ENCODE measurements around the gene PDCD1. TPM values are rescaled to one million over a fixed set of nuclear protein-coding genes. Genes with fewer than 3 reads are reported as not detected.

The PDCD1 gene
- total and polyA plus RNA-seq, 7 donors: 0.14 to 3.2 (median 0.67) TPM; not detected in 3

DNA sequence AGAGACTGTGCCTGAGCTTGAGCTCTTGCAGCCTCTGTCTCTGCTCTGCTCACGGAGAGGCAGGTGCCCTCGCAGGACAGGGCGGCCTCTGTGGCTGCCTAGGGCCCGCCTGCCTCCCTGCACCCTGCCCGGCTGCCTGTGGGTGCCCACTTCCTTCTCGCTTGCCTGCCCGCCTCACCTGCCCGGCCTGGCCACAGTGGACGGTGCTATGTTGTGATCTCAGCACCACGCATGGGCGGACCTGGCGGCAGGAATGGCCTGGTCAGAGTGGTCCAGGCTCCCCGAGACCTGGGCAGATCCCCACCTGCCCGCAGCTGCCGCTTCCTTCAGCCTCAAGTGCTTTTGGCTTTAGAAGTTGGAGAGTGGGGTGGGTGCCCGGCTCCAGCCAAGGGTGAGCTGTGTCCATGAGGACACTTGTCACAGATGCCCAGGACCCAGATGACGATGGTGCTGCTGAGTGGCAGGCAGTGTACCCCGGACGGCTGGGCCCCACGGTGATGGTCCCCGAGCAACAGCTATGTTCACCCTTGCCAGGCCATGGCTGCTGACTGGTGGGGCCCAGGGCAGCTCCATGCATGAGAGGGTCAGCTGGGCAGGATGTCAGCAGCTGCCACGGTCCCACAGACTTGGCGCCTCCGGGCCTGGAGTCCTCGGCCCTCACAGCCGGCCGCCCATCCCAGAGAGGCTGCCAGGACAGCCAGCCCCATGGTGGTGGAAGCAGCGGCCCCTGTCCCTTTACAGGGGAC is 36.2 kb upstream of the PDCD1 start:
- Histone ChIP-seq H3K27ac (no peak overlapping the region), H3K4me1 (peaks cover 0 to 7% (median 3%) of the 10 kb centered on the region in 4 donors), H3K36me3 (no peaks in the 10 kb centered on the region), H3K9me3 (no peaks in the 10 kb centered on the region), H3K4me3 (no peak overlapping the region), H3K27me3 (no peaks in the 10 kb centered on the region)
- TF ChIP-seq EP300 (IDR thresholded peaks at IDR 0.05) (no peak), POLR2A (IDR thresholded peaks at IDR 0.05) (no peak), POLR2AphosphoS5 (IDR thresholded peaks at IDR 0.05) (no peak)
- TF ChIP-seq, protein P1, sequence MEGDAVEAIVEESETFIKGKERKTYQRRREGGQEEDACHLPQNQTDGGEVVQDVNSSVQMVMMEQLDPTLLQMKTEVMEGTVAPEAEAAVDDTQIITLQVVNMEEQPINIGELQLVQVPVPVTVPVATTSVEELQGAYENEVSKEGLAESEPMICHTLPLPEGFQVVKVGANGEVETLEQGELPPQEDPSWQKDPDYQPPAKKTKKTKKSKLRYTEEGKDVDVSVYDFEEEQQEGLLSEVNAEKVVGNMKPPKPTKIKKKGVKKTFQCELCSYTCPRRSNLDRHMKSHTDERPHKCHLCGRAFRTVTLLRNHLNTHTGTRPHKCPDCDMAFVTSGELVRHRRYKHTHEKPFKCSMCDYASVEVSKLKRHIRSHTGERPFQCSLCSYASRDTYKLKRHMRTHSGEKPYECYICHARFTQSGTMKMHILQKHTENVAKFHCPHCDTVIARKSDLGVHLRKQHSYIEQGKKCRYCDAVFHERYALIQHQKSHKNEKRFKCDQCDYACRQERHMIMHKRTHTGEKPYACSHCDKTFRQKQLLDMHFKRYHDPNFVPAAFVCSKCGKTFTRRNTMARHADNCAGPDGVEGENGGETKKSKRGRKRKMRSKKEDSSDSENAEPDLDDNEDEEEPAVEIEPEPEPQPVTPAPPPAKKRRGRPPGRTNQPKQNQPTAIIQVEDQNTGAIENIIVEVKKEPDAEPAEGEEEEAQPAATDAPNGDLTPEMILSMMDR (IDR thresholded peaks at IDR 0.05): no peak
- WGBS, 2 donors: 92 to 93% methylated on average over 28 of the region's 28 CpGs
- intact Hi-C loops (cut with DNase I): no loop called here
- DNase-seq: no peak

DNA sequence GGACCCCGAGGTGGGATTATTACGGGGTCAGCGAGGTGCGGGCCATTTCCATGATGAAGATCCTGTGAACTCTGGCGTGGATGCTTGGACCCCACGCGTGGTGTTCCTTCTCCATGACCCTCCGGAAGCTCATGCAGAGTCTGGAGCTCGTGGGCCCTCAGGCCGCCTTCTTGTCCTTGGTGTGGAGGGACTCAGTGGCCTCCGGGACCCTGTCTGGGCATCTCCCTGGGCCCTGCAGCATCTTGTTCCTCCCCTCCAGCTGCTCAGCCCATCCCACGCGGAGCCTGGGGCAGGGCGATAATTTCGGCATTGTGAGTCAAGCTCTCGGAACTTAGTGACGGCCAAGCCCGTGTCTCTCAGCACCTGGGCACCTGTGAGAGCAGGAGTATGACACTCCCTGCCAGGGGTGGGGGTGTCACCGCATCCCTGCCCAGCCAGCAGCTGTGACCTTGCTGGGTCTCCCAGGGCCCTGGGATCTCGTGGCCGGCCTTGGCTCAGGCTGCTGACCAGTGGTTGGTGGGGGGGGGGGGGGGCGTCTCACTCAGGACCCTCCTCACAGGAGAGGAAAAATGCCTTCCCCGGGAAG is 35.5 kb upstream of the PDCD1 start:
- no peak for DNase-seq

DNA sequence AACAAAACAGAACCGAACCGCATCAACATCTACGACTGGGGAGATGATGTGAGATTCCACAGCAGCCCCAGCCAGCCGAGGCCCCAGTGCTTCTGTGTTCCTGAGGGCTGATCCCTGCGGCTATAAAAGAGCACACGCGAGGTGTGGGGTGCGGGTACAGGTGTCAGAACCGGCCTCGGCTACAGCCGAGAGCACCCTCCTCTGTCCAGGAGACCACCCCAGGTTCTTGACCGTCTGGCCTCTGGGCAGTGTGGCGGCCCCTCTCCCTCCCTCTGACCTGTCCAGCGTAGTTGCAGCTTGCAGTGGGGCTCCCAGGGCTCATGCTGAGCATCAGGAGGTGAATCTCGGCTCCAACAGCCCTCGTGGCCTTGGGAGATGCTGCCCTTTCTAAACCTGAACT is 34.6 kb upstream of the PDCD1 start:
- TF ChIP-seq POLR2A (IDR thresholded peaks at IDR 0.05) (no peak), EP300 (IDR thresholded peaks at IDR 0.05) (no peak), POLR2AphosphoS5 (IDR thresholded peaks at IDR 0.05) (no peak)
- TF ChIP-seq, protein P1 (IDR thresholded peaks at IDR 0.05): no peak
- Histone ChIP-seq H3K36me3 (no peaks in the 10 kb centered on the region), H3K27ac (no peak overlapping the region), H3K4me3 (no peak overlapping the region), H3K4me1 (peaks cover 0 to 7% (median 0%) of the 10 kb centered on the region in 4 donors), H3K27me3 (no peaks in the 10 kb centered on the region), H3K9me3 (no peaks in the 10 kb centered on the region)
- WGBS, 2 donors: 91 to 94% methylated on average over 16 of the region's 16 CpGs
- DNase-seq: no peak
- intact Hi-C loops (cut with DNase I): no loop called here

More for the DNA sequence above, 35.5 kb upstream of the PDCD1 start:
- TF ChIP-seq, protein P1 (IDR thresholded peaks at IDR 0.05): no peak
- no peak for TF ChIP-seq EP300 (IDR thresholded peaks at IDR 0.05)
- Histone ChIP-seq H3K36me3 (no peaks in the 10 kb centered on the region), H3K4me3 (no peak overlapping the region), H3K27ac (no peak overlapping the region), H3K4me1 (peaks cover 0 to 7% (median 3%) of the 10 kb centered on the region in 4 donors), H3K9me3 (no peaks in the 10 kb centered on the region), H3K27me3 (no peaks in the 10 kb centered on the region)
- intact Hi-C loops (cut with DNase I): no loop called here
- WGBS, 2 donors: 78 to 89% methylated on average over 23 of the region's 23 CpGs

DNA sequence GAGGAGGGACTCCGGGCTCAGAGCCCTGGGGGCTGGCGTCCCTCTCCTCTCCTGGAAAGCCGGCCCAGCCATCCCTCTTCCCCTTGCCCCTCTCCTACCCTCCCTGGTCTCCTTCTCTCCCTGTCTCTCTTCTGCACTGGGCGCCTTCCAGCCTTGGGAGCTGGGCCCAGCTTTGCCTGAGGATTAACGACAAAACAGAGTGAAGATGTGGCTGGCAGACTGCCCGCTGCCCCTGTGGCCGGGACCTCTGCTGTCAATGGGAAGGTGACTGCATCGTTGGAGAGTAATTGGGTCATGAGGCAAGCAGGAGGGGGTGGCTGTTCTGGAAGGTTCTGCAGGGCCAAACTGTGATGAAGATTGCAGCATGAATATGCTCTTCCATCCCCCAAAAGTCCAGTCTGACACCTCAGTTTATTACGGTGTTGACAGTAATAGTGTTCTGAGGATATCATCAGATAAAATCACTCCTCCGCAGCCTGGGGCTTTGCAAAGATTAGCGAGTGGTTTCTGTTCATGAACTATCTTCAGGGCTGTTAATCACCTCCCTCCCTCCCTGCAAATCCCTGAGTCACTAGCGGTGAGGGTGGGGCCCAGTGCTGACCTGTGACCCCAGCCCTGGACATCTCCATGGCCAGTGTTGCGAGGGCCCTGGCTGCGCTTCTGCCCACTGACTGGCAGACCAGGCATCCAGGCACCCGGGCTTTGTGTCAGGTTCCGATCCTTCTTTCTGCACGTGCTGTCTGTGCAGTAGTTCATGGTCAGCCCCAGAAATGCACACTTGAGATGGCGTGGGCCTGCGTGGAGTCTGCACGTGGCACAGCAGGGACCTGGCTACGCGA is 33.8 kb upstream of the PDCD1 start:
- DNase-seq: peak; percentile 74
- intact Hi-C loops (cut with DNase I): no loop called here
- Histone ChIP-seq H3K9me3 (no peaks in the 10 kb centered on the region), H3K27me3 (no peaks in the 10 kb centered on the region), H3K4me1 (peaks cover 0 to 7% (median 0%) of the 10 kb centered on the region in 4 donors), H3K36me3 (no peaks in the 10 kb centered on the region), H3K27ac (no peak overlapping the region), H3K4me3 (no peak overlapping the region)
- TF ChIP-seq POLR2AphosphoS5 (IDR thresholded peaks at IDR 0.05) (no peak), POLR2A (IDR thresholded peaks at IDR 0.05) (no peak), EP300 (IDR thresholded peaks at IDR 0.05) (no peak)
- TF ChIP-seq, protein P1 (IDR thresholded peaks at IDR 0.05): no peak
- WGBS, 2 donors: 82 to 87% methylated on average over 22 of the region's 22 CpGs

All from sigmoid colon (tissue), 7 donors.